Femur (tissue), 1 donor: ENCODE results near the gene ZDHHC21.
"Not testable (repeated sequence)": the region's sequence is repeated elsewhere in the genome, so short reads cannot be mapped to it uniquely, and the experiment has no call there.

Source experiments
- DNase-seq: peaks from one replicate; pipeline ENCODE4 v3.0.0-alpha.2; 2017

The ZDHHC21 gene

DNA sequence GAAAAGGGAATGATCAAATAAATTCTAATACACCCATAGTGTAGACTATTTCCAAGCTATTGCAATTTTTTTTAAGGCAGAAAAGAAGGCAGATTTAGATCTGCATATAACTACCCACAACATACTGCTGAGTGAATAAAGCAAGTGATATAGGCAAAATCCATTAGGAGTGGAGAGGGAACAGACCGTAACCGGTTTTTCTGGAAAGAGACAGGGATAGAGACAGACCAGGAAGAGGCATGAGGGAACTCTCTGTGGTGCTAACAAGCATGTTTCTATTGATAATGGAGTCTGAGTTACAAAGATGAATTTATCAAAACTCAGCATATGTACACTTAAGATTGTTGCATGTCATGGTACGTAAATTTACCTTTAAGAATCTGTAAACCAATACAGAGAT, 14.5 kb downstream of the ZDHHC21 start:
- DNase-seq = no peak

DNA sequence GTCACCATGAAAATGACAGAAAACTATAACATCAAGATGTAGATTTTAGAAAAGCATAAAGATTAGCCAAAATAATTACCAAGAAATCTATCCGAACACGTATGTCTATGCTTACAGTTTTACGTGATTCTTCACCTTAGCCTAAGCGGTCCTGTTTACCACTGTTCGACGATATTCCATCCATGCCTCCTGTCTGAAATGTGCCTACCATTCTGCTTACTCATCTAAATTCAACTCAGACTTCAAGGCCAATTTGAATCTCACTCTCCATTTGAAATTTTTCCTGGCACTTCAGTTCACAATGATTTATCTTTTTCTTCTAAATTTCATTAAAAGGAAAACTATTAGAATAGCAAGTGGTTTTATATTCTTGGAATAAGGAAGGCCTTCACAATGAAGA, 15.4 kb downstream of the ZDHHC21 start:
- DNase-seq = no peak

DNA sequence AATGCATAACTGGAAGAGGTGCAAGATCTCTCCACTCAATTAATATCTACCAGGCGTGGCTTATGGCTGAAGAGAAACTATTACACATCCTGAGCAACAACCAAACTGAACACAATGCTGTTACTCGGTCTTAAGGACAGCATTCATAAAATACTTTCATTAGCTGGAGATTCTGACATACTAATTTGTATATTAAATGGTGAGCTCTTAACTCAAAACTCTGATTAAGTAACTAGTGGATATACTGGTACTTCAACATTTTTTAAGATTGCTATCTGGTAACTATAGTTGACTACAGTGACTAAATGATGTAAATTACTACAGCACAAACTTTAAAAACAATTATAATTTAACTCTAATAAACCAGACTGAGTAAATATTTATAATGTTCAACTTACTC, 15.8 kb downstream of the ZDHHC21 start:
- no peak for DNase-seq

DNA sequence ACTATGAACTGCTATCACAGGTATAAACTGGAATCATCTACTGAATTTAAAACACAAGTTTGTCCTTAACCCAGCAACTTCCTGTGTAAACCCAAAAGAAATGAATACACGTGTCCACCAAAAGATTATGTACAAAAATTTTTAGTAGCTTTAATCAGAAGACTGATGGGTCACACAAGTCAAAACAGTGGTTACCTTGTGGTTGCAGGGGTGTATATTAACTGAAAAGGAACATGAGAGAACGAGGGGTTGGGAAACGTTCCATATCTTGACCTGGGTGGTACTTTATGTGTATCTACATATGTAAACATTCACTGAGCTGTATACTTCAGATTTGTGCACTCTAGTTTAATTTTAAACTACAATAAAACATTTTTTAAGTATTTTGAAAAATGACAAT, 18.6 kb downstream of the ZDHHC21 start:
- DNase-seq = no peak

GRCh38 chr9:14671377-14671776, 21.9 kb downstream of the ZDHHC21 start:
- no peak for DNase-seq

DNA sequence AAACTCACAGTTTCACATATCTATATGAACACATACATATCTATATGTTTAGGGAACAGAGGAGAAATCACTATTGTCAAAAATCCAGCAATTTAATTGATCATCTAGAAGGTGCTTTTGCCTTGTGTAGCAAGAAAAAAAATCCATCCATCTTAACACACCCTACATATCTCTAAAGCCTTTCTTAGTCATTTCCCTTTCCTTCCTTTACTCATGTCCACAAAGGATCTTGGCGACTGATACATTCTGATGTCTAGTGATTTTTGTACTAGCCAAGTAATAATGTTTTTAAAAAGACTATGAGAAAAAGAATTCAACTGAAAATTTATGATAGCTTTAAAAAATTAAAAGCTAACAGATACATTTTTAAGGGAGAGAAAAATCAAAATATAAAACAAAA, 22.5 kb downstream of the ZDHHC21 start:
- no peak for DNase-seq

DNA sequence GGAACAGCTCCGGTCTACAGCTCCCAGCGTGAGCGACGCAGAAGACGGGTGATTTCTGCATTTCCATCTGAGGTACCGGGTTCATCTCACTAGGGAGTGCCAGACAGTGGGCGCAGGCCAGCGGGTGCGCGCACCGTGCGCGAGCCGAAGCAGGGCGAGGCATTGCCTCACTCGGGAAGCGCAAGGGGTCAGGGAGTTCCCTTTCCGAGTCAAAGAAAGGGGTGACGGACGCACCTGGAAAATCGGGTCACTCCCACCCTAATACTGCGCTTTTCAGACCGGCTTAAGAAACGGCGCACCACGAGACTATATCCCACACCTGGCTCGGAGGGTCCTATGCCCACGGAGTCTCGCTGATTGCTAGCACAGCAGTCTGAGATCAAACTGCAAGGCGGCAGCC, 29.2 kb downstream of the ZDHHC21 start:
- DNase-seq = not testable (repeated sequence)

GRCh38 chr9:14662060-14662453, 31.2 kb downstream of the ZDHHC21 start:
- DNase-seq = no peak

DNA sequence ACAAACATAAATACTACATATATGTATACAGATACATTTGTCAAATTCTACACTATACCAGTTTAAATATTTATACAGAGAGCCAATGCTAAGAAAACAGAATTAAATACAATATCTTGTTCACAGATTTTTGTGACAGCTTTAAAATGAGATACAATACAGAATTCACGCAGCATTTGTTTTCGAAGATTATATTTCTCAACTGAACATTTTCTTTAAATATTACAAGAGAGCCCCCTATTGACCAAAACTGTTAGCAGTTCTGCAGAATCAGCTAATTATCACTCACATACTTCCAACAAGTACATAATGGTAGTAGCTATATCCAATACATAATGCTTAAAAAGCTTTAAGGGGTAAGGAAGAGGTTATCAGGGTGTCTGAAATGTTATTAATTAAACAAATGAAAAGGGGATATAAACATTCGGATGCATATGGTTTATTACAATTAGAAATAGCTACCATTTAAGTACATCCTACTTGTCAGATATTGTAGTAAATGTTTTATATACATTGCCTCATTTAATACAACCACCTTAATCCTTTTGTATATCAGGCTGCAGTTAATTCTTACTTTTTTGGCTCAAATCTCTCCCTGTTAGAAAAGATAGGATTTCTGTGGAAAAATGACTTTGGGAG, 31.7 kb downstream of the ZDHHC21 start:
- DNase-seq = no peak

DNA sequence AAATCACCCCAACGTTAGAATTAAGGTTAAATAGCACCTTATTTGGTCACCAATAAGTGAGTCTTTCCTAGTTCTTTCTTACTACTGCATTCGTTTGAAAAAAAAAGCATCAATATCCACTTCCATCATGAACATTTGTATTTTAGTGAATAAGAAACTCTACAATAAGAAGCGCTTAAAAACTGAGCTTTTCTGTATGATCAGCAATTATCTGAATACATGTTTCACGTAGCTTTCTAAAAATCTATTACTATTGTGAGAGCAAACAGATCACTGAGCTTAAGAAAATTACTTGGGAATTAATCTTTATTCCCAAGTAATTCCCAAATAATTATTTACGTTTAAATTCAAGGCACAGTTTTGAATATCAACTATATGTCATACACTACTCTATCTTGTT, 32.5 kb downstream of the ZDHHC21 start:
- no peak for DNase-seq

GRCh38 chr9:14654932-14655331, 38.3 kb downstream of the ZDHHC21 start:
- no peak for DNase-seq

GRCh38 chr9:14653511-14653910, 39.7 kb downstream of the ZDHHC21 start:
- DNase-seq = no peak

DNA sequence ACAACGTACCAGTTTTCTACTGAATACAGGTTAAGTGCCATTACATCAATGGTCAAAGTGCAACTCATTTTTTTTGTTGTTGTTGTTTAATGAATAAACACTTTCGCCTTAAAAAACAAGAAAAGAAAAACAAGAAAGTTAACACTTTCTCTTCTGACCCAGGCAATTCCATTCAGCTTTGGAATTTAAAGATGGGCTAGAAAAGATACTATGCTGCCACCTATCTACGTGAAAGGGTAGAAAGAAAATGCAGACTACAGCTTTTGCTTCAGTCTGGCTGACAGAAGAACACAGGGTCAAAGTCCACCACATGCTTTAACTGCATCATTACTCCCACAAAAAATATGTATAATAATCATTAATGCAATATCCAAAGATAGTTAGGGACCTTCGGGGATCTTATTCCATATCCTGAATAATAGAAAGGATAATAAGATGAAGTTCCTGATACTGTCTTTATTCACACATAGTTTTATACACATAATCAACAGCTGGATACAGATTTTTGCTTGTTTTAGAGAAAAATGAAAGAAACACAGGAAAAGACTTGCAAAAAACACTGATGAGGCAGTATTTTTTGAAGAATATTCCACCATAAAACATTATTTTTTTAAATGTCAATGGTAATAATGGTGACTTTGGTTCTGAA, 40.4 kb downstream of the ZDHHC21 start:
- DNase-seq = no peak

DNA sequence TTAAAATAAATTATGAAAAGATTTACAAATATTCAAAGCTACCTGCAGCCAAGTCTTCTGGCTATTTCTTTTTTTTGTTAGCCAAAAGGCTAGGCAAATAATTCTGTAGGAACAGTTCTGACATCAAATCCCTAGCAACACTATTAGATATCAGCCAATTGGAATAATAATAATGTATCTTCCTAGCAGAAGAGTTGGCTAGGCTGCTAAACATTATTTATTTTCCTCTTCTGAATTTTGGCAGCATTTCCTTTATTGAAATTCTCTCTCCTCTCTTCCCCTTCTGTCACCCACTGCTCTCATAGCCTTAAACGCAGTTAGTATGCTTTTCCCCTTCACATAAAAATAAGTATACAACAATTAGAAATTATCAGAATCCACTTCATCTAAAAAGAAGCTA, 42.6 kb downstream of the ZDHHC21 start:
- DNase-seq = no peak

DNA sequence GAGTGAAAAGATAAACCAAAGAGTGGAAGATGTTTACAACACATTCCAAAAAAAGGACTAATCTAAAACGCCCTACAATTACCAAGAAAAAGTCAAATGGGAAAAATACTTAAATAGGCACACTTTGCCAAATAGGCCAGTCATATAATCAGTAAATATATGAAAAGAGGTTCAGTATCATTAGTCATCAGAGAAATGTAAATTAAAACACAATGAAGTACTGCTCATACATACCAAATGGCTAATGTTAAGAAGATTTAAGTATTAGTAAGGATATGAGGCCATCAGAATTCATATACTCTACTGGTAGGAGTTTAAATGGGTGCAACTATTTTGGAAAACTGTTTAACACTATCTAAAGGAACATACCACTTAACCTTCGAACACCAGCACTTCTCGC, 47.6 kb downstream of the ZDHHC21 start:
- DNase-seq = no peak

DNA sequence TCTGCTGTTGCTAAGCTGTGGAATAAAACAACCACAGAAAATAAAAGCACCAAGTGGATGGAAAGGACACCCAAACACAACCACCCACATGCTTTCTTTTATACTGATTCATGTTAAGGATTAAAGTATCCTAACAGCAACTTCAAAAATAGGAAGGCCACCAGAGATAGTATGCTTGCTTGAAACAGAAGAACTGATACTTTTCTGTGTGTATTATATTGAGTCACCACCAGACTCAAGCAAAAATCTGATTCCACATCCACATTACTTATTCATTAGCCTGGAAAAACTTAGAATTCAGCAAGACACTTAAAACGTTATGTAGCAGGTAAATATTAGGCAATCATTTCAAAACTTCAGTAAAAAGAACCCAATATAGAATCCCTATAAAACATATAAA, 52.3 kb downstream of the ZDHHC21 start:
- DNase-seq = no peak

DNA sequence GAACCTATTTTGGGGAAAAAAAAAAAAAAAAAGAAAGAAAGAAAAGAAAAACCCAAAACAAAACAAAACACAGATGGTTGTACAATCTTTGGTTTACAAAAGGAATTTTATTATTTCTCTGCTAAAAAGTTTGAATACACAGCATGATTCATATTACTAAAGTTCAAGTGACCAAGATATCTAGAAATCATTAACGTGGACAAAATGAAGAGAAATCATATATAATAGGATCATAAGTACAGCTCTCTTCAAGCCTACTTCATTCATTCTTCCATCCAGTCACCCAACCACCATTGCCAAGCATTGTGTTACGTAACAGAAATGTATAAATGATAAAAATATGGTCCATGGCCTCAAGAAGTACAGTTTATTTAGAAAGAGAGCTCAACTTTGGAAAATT, 52.9 kb downstream of the ZDHHC21 start:
- no peak for DNase-seq

- no peak for DNase-seq
Observed at GRCh38 chr9:14633906-14634565, 59.2 kb downstream of the ZDHHC21 start.

DNA sequence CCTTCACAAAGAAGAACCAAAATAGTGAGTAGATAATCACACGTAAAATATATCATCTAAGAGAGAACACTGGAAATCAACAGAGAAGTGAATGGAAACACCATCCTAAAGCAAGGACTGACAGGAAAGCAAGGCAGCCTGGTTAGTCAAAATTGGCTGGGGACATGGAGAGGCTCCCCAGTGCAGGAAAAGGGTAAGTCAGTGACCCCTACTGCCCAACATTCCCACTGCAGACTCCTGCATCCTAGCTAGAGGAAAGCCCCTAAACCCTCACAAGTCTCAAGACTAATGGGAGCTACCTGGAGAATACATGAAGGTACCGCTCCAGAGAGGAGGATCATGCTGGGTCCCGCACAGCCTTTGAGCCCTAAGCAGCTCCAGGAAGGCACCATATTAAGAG, 60.1 kb downstream of the ZDHHC21 start:
- no peak for DNase-seq

DNA sequence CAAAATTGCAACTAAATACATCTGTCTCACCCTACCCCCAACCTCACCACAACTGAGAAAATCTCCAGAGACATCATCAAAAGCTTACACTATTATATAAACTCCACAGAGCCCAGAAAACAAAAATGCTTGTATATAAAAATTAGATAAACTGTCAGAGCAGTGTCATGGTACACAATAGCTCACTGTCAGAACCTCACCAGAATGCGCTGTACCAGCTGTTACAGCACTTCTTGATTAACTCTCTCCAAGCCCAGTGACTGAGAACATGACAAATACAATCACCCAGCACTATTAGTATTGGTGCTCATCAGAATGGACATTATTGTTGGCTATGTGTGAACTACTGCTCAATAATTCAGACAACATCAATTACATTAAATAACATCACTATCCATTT, 65.7 kb downstream of the ZDHHC21 start:
- DNase-seq = no peak

- no peak for DNase-seq
Observed at GRCh38 chr9:14618836-14619420, 74.3 kb downstream of the ZDHHC21 start.

GRCh38 chr9:14616188-14616982, 76.8 kb downstream of the ZDHHC21 start:
- DNase-seq = no peak

GRCh38 chr9:14608540-14608939, 84.7 kb downstream of the ZDHHC21 start:
- no peak for DNase-seq
